Endodermal cell (in vitro differentiated cells): ENCODE measurements around the gene ATF7IP2. TPM values are rescaled to one million over a fixed set of nuclear protein-coding genes. Genes with fewer than 3 reads are reported as not detected.

Source experiments
- DNase-seq: peaks from one replicate; pipeline ENCODE4 v3.0.0-alpha.2; 2017
- H3K27ac ChIP-seq: 2 replicates; pipeline ENCODE4 v1.5.1; 2013; ENCODE audit warnings: mild to moderate bottlenecking, low read depth, low read length, moderate library complexity
- H3K27me3 ChIP-seq: 2 replicates; pipeline ENCODE4 v1.6.1; 2013; ENCODE audit warnings: mild to moderate bottlenecking, low read length, moderate library complexity; ENCODE audit not compliant: insufficient read depth, control insufficient read depth, poor library complexity, severe bottlenecking
- H3K36me3 ChIP-seq: 2 replicates; pipeline ENCODE4 v1.7.0; 2013; ENCODE audit warnings: mild to moderate bottlenecking, low read length, moderate library complexity; ENCODE audit not compliant: control insufficient read depth, insufficient read depth
- H3K4me1 ChIP-seq: one replicate; pipeline ENCODE4 v1.7.0; 2013; ENCODE audit warnings: low read length; ENCODE audit not compliant: control insufficient read depth, insufficient read depth
- H3K4me3 ChIP-seq: 2 replicates; pipeline ENCODE4 v1.5.1; 2013; ENCODE audit warnings: mild to moderate bottlenecking, low read length, moderate library complexity
- H3K9ac ChIP-seq: 2 replicates; pipeline ENCODE4 v1.6.1; 2013; ENCODE audit warnings: mild to moderate bottlenecking, low read length, moderate library complexity; ENCODE audit not compliant: poor library complexity, severe bottlenecking; ENCODE audit errors: extremely low read depth
- H3K9me3 ChIP-seq: 2 replicates; pipeline ENCODE4 v1.6.1; 2013; ENCODE audit warnings: mild to moderate bottlenecking, low read length, moderate library complexity; ENCODE audit not compliant: control insufficient read depth
- H3K27ac Mint-ChIP-seq: 2 replicates; pipeline ENCODE4 v1.8.0; 2020; ENCODE audit warnings: mixed read lengths
- H3K27me3 Mint-ChIP-seq: 2 replicates; pipeline ENCODE4 v1.8.0; 2021; ENCODE audit warnings: mild to moderate bottlenecking, mixed read lengths; ENCODE audit not compliant: insufficient read depth
- H3K36me3 Mint-ChIP-seq: 2 replicates; pipeline ENCODE4 v1.8.0; 2020; ENCODE audit warnings: low read depth, mixed read lengths
- H3K4me1 Mint-ChIP-seq: 2 replicates; pipeline ENCODE4 v1.8.0; 2020; ENCODE audit warnings: mixed read lengths
- H3K4me3 Mint-ChIP-seq: 2 replicates; pipeline ENCODE4 v1.8.0; 2020; ENCODE audit warnings: mild to moderate bottlenecking, moderate library complexity, mixed read lengths
- H3K9me3 Mint-ChIP-seq: 2 replicates; pipeline ENCODE4 v1.8.0; 2020; ENCODE audit warnings: mild to moderate bottlenecking, mixed read lengths
- CTCF ChIP-seq: fragments of 200-600 bp; sonication (generic); conservative IDR thresholded peaks from 2 replicates; pipeline ENCODE4 v1.5.0; 2021; ENCODE audit warnings: antibody characterized with exemption, mild to moderate bottlenecking
- WGBS, 2 experiments: methylation state at CpG; one replicate each; pipeline versions ENCODE4 v1.1.5 to v1.1.7; 2013; ENCODE audit warnings: missing lambda C conversion rate in 2 of 2, mixed read lengths in 1 of 2; ENCODE audit not compliant: insufficient coverage in 1 of 2, insufficient read length in 1 of 2; 5-methylcytosine and 5-hydroxymethylcytosine counted together
- total RNA-seq, 2 donors: library from RNA; stranded (reverse); fragmentation: NEBNext Ultra II Directional in 1 of 2; extraction: Animal tissue kit (Norgen Biotek cat#: 25700) in 1 of 2; gene quantifications; 2 replicates in 1 of 2; 3 replicates in 1 of 2; pipeline ENCODE4 v1.2.1, GENCODE V29; 2021

ATF7IP2 gene
- total RNA-seq, 2 donors from 2014 or later, result 20.5 to 22.8 TPM

DNA sequence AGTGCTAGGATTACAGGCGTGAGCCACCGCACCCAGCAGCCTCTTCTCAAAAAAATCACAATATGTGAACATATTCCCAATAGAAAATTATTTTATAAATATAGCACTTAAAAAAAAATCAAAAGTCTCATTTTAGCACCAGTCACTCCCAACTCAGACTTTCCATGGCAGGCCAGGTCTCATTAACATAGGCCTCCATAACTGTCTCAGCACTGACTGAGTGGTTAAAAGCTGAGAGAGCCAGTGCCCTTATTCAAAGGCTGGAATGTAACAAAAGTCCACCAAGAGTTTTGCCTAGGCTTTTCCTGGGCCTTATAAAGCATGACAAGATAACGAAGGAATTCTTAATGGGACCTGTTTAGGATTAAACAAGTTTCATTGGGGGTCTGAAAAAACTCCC is 114.7 kb downstream of the ATF7IP2 start:
- Mint-ChIP-seq H3K27me3 (no peaks in the 10 kb centered on the region), H3K4me1 (peaks cover 20% of the 10 kb centered on the region), H3K4me3 (no peak overlapping the region), H3K9me3 (peaks cover 23% of the 10 kb centered on the region), H3K36me3 (peaks cover 7% of the 10 kb centered on the region), H3K27ac (no peak overlapping the region)
- no peak for DNase-seq
- peaks cover 16% of the 10 kb centered on the region for H3K9me3 ChIP-seq
- 90 to 95% methylated on average over 1 to 2 of the region's 3 CpGs for WGBS, 2 experiments
- no peak overlapping the region for H3K9ac ChIP-seq
- no peaks in the 10 kb centered on the region for H3K27me3 ChIP-seq
- H3K4me1 ChIP-seq, result no peaks in the 10 kb centered on the region
- H3K27ac ChIP-seq, result no peak overlapping the region
- no peak overlapping the region for H3K4me3 ChIP-seq
- TF ChIP-seq CTCF, result no peak
- H3K36me3 ChIP-seq, result no peaks in the 10 kb centered on the region

- WGBS, 2 experiments, result 91% methylated on average over 2 of the region's 2 CpGs
- Histone ChIP-seq H3K9ac (no peak overlapping the region), H3K4me3 (no peak overlapping the region), H3K4me1 (no peaks in the 10 kb centered on the region), H3K27ac (no peak overlapping the region), H3K27me3 (no peaks in the 10 kb centered on the region), H3K36me3 (no peaks in the 10 kb centered on the region), H3K9me3 (peaks cover 16% of the 10 kb centered on the region)
- Mint-ChIP-seq H3K4me3 (no peak overlapping the region), H3K27ac (no peak overlapping the region), H3K9me3 (peaks cover 20% of the 10 kb centered on the region), H3K27me3 (no peaks in the 10 kb centered on the region), H3K36me3 (peaks cover 7% of the 10 kb centered on the region), H3K4me1 (peaks cover 22% of the 10 kb centered on the region)
- DNase-seq, result no peak
- no peak for TF ChIP-seq CTCF
Observed at GRCh38 chr16:10501016-10501607, 115.3 kb downstream of the ATF7IP2 start.

GRCh38 chr16:10502776-10503175 is 116.9 kb downstream of the ATF7IP2 start:
- no peak for DNase-seq
- Mint-ChIP-seq H3K36me3 (peaks cover 7% of the 10 kb centered on the region), H3K27ac (no peak overlapping the region), H3K4me1 (peaks cover 25% of the 10 kb centered on the region), H3K9me3 (peaks cover 18% of the 10 kb centered on the region), H3K27me3 (no peaks in the 10 kb centered on the region), H3K4me3 (no peak overlapping the region)
- Histone ChIP-seq H3K9me3 (peaks cover 16% of the 10 kb centered on the region), H3K4me1 (no peaks in the 10 kb centered on the region), H3K27me3 (no peaks in the 10 kb centered on the region), H3K4me3 (no peak overlapping the region), H3K36me3 (no peaks in the 10 kb centered on the region), H3K9ac (no peak overlapping the region), H3K27ac (no peak overlapping the region)
- 91 to 100% methylated on average over 3 to 6 of the region's 6 CpGs for WGBS, 2 experiments
- TF ChIP-seq CTCF, result no peak
